PC-3 (cell line): ENCODE measurements around the gene IL17RC. TPM values are rescaled to one million over a fixed set of nuclear protein-coding genes. Genes with fewer than 3 reads are reported as not detected.
A peak's percentile ranks its signal among the peaks of the same experiment; 100 is the strongest.

Source experiments
- ATAC-seq: fragments of 200-7000 bp; cut with Tn5 transposase; 2 replicates; pipeline ENCODE4 v1.9.1; 2020; ENCODE audit warnings: mild to moderate bottlenecking, moderate library complexity
- BruUV-seq: library from RNA; stranded (reverse); fragments of 400-500 nt; replicated peaks from 2 replicates; lab custom pipeline; 2021; lab: Mats Ljungman, UMichigan
- CTCF ChIA-PET: fragments of 300-600 bp; sonication (Branson Sonifier 250); formaldehyde crosslinking; loops from one replicate; lab custom pipeline; 2022; ENCODE audit warnings: antibody characterized with exemption; lab: Charles Lee
- POLR2A ChIA-PET: fragments of 300-600 bp; sonication (Branson Sonifier 250); formaldehyde crosslinking; loops from one replicate; lab custom pipeline; 2022; ENCODE audit warnings: antibody characterized with exemption; ENCODE audit not compliant: unreplicated experiment; lab: Charles Lee
- DNase-seq: peaks from one replicate; pipeline ENCODE4 v3.0.0-alpha.2; 2015
- H2AFZ ChIP-seq: fragments of 300-600 bp; sonication (generic); 2 replicates; pipeline ENCODE4 v1.6.0; 2016; ENCODE audit warnings: antibody characterized with exemption, low read length
- H3F3A ChIP-seq: fragments of 300-600 bp; sonication (generic); one replicate; pipeline ENCODE4 v1.6.0; 2017; ENCODE audit warnings: antibody characterized with exemption, low read length, control low read depth, mild to moderate bottlenecking; ENCODE audit not compliant: unreplicated experiment
- H3K27ac ChIP-seq: fragments of 300-600 bp; sonication (generic); 2 replicates; pipeline ENCODE4 v1.5.1; 2016; ENCODE audit warnings: mild to moderate bottlenecking, low read length
- H3K27me3 ChIP-seq: fragments of 300-600 bp; sonication (generic); 2 replicates; pipeline ENCODE4 v1.6.1; 2016; ENCODE audit warnings: low read length, mixed read lengths
- H3K36me3 ChIP-seq: fragments of 300-600 bp; sonication (generic); 2 replicates; pipeline ENCODE4 v1.6.1; 2016; ENCODE audit warnings: low read depth, mixed run types, low read length, mixed read lengths
- H3K4me1 ChIP-seq: fragments of 300-600 bp; sonication (generic); 2 replicates; pipeline ENCODE4 v1.5.1; 2016; ENCODE audit warnings: low read length; ENCODE audit not compliant: insufficient read depth
- H3K4me2 ChIP-seq: fragments of 300-600 bp; sonication (generic); 2 replicates; pipeline ENCODE4 v1.6.0; 2016; ENCODE audit warnings: low read length
- H3K4me3 ChIP-seq: fragments of 300-600 bp; sonication (generic); 2 replicates; pipeline ENCODE4 v1.5.1; 2016; ENCODE audit warnings: mild to moderate bottlenecking, low read length, mixed read lengths
- H3K79me2 ChIP-seq: fragments of 300-600 bp; sonication (generic); 2 replicates; pipeline ENCODE4 v1.6.1; 2017; ENCODE audit warnings: low read length, mixed read lengths
- H3K9ac ChIP-seq: fragments of 300-600 bp; sonication (generic); 2 replicates; pipeline ENCODE4 v1.6.0; 2016; ENCODE audit warnings: mild to moderate bottlenecking, low read length
- H3K9me2 ChIP-seq: fragments of 300-600 bp; sonication (generic); replicated peaks from 2 replicates; pipeline ENCODE4 v1.6.1; 2016; ENCODE audit warnings: mixed run types, low read length, mixed read lengths
- H3K9me3 ChIP-seq: fragments of 300-600 bp; sonication (generic); 2 replicates; pipeline ENCODE4 v1.6.1; 2016; ENCODE audit warnings: low read length, mixed read lengths
- H4K20me1 ChIP-seq: fragments of 300-600 bp; sonication (generic); 2 replicates; pipeline ENCODE4 v1.6.1; 2016; ENCODE audit warnings: low read length, mixed read lengths
- EZH2 ChIP-seq: fragments of 300-600 bp; sonication (generic); IDR thresholded peaks from one replicate; pipeline ENCODE4 v1.6.1; 2017; ENCODE audit warnings: antibody characterized with exemption, mild to moderate bottlenecking, low read length; ENCODE audit not compliant: unreplicated experiment
- EZH2phosphoT487 ChIP-seq: fragments of 300-600 bp; sonication (generic); IDR thresholded peaks from 2 replicates; pipeline ENCODE4 v1.6.1; 2018; ENCODE audit warnings: mild to moderate bottlenecking, antibody characterized with exemption, low read length, borderline replicate concordance
- intact Hi-C: fragments of 100-400 bp; cut with micrococcal nuclease; formaldehyde crosslinking; loops from 2 replicates; pipeline ENCODE4 v1.9.0; 2023
- total RNA-seq: library from RNA; depleted of rRNA; stranded (reverse); fragments of >200 nt; gene quantifications from 2 replicates; pipeline ENCODE4 v1.2.3, GENCODE V29; 2014
- TF ChIP-seq, protein P1 (sequence below): fragments of 300-600 bp; sonication (generic); conservative IDR thresholded peaks from 2 replicates; pipeline ENCODE4 v1.5.1; 2017; ENCODE audit warnings: antibody characterized with exemption, low read depth, mild to moderate bottlenecking, low read length

IL17RC gene
- total RNA-seq, 1 experiment from 2014 or later, result 116 TPM

DNA sequence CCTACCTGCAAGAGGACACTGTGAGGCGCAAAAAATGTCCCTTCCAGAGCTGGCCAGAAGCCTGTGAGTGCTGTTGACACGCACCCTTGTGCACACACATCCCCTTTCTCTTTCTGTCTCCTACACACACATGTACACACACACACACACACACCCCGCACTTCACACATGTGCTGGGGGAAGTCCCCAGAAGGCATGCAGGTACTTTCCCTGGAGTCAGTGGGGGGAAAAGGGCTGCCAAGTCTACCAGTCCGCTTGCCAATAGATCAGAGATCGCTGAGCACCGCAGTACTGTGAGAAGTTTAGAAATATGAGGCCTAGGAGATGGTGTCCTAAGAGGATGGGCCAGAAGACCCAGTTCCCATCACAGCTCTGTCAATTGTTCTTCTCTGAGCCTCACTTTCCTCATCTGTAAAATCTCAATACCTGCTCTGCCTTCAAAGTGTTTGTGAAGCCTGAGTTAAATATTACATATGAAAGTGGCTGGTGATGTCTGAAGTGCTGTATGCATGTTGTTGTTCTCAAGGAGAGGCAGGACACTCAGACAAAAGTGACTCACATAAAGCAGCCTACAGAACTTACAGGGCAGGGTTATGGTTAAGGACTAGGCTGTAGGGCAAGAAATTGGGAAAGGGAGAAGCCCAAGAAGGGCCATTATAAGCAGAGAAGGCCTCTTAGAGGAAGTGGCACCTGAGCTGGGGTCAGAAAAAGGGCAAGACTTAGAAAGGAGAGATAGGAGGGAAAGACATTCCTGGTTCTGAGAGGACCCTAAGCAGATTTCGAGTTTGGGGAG lies 7.5 kb upstream of the IL17RC start:
- H3K4me1 ChIP-seq, result peaks cover 28% of the 10 kb centered on the region
- no peaks in the 10 kb centered on the region for H3F3A ChIP-seq
- no peak overlapping the region for H3K4me2 ChIP-seq
- H3K27me3 ChIP-seq, result no peaks in the 10 kb centered on the region
- H3K9me3 ChIP-seq, result no peaks in the 10 kb centered on the region
- TF ChIP-seq, protein P1, sequence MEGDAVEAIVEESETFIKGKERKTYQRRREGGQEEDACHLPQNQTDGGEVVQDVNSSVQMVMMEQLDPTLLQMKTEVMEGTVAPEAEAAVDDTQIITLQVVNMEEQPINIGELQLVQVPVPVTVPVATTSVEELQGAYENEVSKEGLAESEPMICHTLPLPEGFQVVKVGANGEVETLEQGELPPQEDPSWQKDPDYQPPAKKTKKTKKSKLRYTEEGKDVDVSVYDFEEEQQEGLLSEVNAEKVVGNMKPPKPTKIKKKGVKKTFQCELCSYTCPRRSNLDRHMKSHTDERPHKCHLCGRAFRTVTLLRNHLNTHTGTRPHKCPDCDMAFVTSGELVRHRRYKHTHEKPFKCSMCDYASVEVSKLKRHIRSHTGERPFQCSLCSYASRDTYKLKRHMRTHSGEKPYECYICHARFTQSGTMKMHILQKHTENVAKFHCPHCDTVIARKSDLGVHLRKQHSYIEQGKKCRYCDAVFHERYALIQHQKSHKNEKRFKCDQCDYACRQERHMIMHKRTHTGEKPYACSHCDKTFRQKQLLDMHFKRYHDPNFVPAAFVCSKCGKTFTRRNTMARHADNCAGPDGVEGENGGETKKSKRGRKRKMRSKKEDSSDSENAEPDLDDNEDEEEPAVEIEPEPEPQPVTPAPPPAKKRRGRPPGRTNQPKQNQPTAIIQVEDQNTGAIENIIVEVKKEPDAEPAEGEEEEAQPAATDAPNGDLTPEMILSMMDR, result no peak
- TF ChIP-seq EZH2 (no peak), EZH2phosphoT487 (no peak)
- H3K4me3 ChIP-seq, result no peak overlapping the region
- no peaks in the 10 kb centered on the region for H4K20me1 ChIP-seq
- no peak for ATAC-seq
- no peak overlapping the region for H2AFZ ChIP-seq
- no TSS peak for BruUV-seq
- H3K9ac ChIP-seq, result no peak overlapping the region
- H3K79me2 ChIP-seq, result peaks cover 3% of the 10 kb centered on the region
- H3K36me3 ChIP-seq, result no peaks in the 10 kb centered on the region
- DNase-seq, result no peak
- intact Hi-C loops, result no loop called here
- ChIA-PET CTCF (no interaction called here), POLR2A (no interaction called here)
- no peak overlapping the region for H3K27ac ChIP-seq
- no peaks in the 10 kb centered on the region for H3K9me2 ChIP-seq

DNA sequence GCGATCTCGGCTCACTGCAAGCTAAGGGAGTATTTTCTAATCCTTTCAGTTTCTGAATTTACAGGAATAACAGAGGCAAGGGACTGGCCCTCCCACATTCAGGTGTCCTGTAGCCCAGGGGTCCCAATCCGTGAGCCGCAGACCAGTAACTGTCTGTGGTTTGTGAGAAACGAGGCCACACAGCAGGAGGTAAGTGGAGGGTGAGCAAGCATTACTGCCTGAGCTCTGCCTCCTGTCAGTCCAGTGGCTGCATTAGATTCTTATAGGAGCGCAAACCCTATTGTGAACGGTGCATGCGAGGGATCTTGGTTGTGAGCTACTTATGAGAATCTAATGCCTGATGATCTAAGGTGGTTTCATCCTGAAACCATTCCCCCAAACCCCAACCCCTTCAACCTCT lies 5.0 kb upstream of the IL17RC start:
- CTCF ChIA-PET, result interaction anchor here (0.6 to 1.2 kb wide), 4 partner anchors 9 to 411 kb away, joined by 3 to 9 read pairs (median 4); no protein-coding TSS in a partner anchor
- Histone ChIP-seq H4K20me1 (no peaks in the 10 kb centered on the region), H3K36me3 (no peaks in the 10 kb centered on the region), H3K27me3 (no peaks in the 10 kb centered on the region), H2AFZ (no peak overlapping the region), H3K9me3 (no peaks in the 10 kb centered on the region), H3F3A (no peaks in the 10 kb centered on the region), H3K9ac (no peak overlapping the region), H3K4me3 (no peak overlapping the region), H3K9me2 (no peaks in the 10 kb centered on the region), H3K79me2 (peaks cover 9% of the 10 kb centered on the region), H3K27ac (no peak overlapping the region), H3K4me1 (peaks cover 49% of the 10 kb centered on the region), H3K4me2 (peak overlapping the region; percentile 29; the same call in 1 of the 2 replicates)
- POLR2A ChIA-PET, result interaction anchor here (0.8 kb wide), 1 partner anchor 14 kb away, joined by 5 read pairs; no protein-coding TSS in a partner anchor
- DNase-seq, result no peak
- BruUV-seq, result no TSS peak
- TF ChIP-seq EZH2, result no peak
- no peak for TF ChIP-seq EZH2phosphoT487
- TF ChIP-seq, protein P1, result no peak
- intact Hi-C loops, result loop anchor here (1.0 kb wide), 1 partner anchor 14 kb away; no protein-coding TSS in a partner anchor
- no peak for ATAC-seq
